Tibial nerve (tissue), 3 donors: ENCODE results near the gene SSR1.

Experiments
- CTCF ChIP-seq, 5 experiments: fragments of 200-600 bp in 3 of 5; fragments of 450-650 bp in 2 of 5; sonication (generic) in 3 of 5; IDR thresholded peaks; one replicate each; pipeline ENCODE4 v1.5.1; 2016 to 2019; ENCODE audit warnings: antibody characterized with exemption in 5 of 5, mild to moderate bottlenecking in 3 of 5, moderate library complexity in 2 of 5
- POLR2A ChIP-seq, 2 donors: fragments of 450-650 bp; IDR thresholded peaks; one replicate each; pipeline ENCODE4 v1.6.1; 2017; ENCODE audit warnings: antibody characterized with exemption in 2 of 2, mild to moderate bottlenecking in 2 of 2, moderate library complexity in 2 of 2

- TF ChIP-seq POLR2A (IDR thresholded peaks at IDR 0.05) (no peak), CTCF (IDR thresholded peaks at IDR 0.05) (no peak)
Observed at GRCh38 chr6:7257521-7258230, 55.3 kb downstream of the SSR1 start.
